Measurements from ENCODE around the gene RASL11B. TPM values are rescaled to one million over a fixed set of nuclear protein-coding genes. Genes with fewer than 3 reads are reported as not detected.

RASL11B gene
- total RNA-seq, 1 donor from 2014 or later: 21.2 TPM

- no peak for DNase-seq (ENCODE audit: low read depth)
Measured at GRCh38 chr4:52843351-52843750, 18.8 kb upstream of the RASL11B start.

GRCh38 chr4:52843958-52844357 lies 18.2 kb upstream of the RASL11B start:
- DNase-seq (ENCODE audit: low read depth): no peak

- no peak for DNase-seq (ENCODE audit: low read depth)
Measured at GRCh38 chr4:52844596-52844995, 17.5 kb upstream of the RASL11B start.

GRCh38 chr4:52846502-52846901 lies 15.6 kb upstream of the RASL11B start:
- no peak for DNase-seq (ENCODE audit: low read depth)

GRCh38 chr4:52848254-52848653 lies 13.9 kb upstream of the RASL11B start:
- DNase-seq (ENCODE audit: low read depth): peak; percentile 86

GRCh38 chr4:52850406-52851124 lies 11.6 kb upstream of the RASL11B start:
- no peak for DNase-seq (ENCODE audit: low read depth)

GRCh38 chr4:52852041-52852440 lies 10.1 kb upstream of the RASL11B start:
- DNase-seq (ENCODE audit: low read depth): no peak

- no peak for DNase-seq (ENCODE audit: low read depth)
Measured at GRCh38 chr4:52852711-52853110, 9.4 kb upstream of the RASL11B start.

- DNase-seq (ENCODE audit: low read depth): no peak
Measured at GRCh38 chr4:52853351-52853750, 8.8 kb upstream of the RASL11B start.

GRCh38 chr4:52856801-52857200 lies 5.3 kb upstream of the RASL11B start:
- no peak for DNase-seq (ENCODE audit: low read depth)

GRCh38 chr4:52860361-52860760 lies 1.8 kb upstream of the RASL11B start:
- DNase-seq (ENCODE audit: low read depth): no peak

GRCh38 chr4:52861171-52861823 lies 820 bp upstream of the RASL11B start:
- DNase-seq (ENCODE audit: low read depth): no peak

- DNase-seq (ENCODE audit: low read depth): no peak
Measured at GRCh38 chr4:52862639-52863161, 583 bp downstream of the RASL11B start.

- no peak for DNase-seq (ENCODE audit: low read depth)
Measured at GRCh38 chr4:52863324-52863723, 1.2 kb downstream of the RASL11B start.

GRCh38 chr4:52864793-52865192 lies 2.7 kb downstream of the RASL11B start:
- DNase-seq (ENCODE audit: low read depth): no peak

- DNase-seq (ENCODE audit: low read depth): no peak
Measured at GRCh38 chr4:52865300-52865699, 3.2 kb downstream of the RASL11B start.

- no peak for DNase-seq (ENCODE audit: low read depth)
Measured at GRCh38 chr4:52866734-52867133, 4.6 kb downstream of the RASL11B start.

- no peak for DNase-seq (ENCODE audit: low read depth)
Measured at GRCh38 chr4:52867163-52867562, 5.0 kb downstream of the RASL11B start.

GRCh38 chr4:52868133-52868532 lies 6.0 kb downstream of the RASL11B start:
- DNase-seq (ENCODE audit: low read depth): no peak

- DNase-seq (ENCODE audit: low read depth): no peak
Measured at GRCh38 chr4:52869196-52869595, 7.1 kb downstream of the RASL11B start.

- DNase-seq (ENCODE audit: low read depth): no peak
Measured at GRCh38 chr4:52869656-52870055, 7.5 kb downstream of the RASL11B start.

GRCh38 chr4:52870225-52870624 lies 8.1 kb downstream of the RASL11B start:
- DNase-seq (ENCODE audit: low read depth): no peak

GRCh38 chr4:52873191-52873590 lies 11.1 kb downstream of the RASL11B start:
- DNase-seq (ENCODE audit: low read depth): peak; percentile 44

All from renal cortical epithelial cell (primary cell).